Stimulated activated CD8-positive, alpha-beta memory T cell treated with anti-CD3 and anti-CD28 coated beads, Interleukin-7, amount 100 ng/mL, for 48 hours (primary cell): ENCODE measurements around the gene LIN7B.
"Not testable (repeated sequence)": the region's sequence is repeated elsewhere in the genome, so short reads cannot be mapped to it uniquely, and the experiment has no call there.

ENCODE experiments used
- DNase-seq, 2 donors: peaks; one replicate each; pipeline ENCODE4 v3.0.0-alpha.2; 2020; ENCODE audit warnings: low read depth in 1 of 2; ENCODE audit errors: extremely low read depth in 1 of 2

LIN7B gene

DNA sequence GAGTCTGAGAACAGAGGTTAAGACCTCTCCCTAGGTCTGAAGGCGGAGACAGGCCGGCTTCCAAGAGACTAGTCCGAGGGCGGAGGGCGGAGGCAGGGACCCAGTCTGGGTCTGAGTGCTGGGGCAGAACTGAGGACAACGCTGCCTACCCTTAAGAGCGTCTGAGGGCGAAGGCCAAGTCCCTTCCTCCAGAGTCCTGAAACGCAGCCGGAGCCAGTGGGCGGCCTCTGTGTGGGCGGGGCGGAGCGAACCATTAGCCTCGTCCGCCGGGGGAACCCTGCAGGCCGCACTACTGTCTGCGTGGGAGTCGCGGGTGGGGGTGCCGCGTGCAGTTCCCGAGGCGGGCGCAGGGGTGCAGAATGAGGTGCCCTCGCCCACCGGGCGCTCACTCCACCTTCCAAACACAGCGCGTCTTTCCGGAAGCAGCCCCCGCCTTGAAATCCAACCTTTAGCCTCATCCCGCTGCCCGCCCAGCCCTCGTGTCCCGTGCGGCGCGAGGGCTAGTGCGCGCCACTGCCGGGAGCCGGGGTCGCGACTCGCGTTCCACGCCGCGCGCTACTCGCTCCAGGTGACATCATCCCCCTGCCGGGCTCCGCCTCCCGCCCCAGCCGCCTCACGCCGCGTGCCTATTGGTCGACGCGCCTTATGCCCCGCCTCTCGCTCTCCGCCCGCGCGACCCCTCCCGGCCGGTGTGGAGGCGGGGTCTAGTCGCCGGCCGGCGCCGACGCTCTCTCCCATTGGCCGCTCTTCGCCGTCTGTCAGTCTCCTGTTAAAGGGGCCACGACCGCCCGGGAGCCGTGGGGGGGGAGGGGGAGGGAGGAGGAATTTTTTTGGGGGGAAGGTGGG is 4.6 kb downstream of the LIN7B start, which contains the start of gene C19orf73:
C19orf73 (minus strand) TSS at position 579 of the 846 bp plus-strand sequence; CDS start at position 458, 121 bp downstream.
- peak; percentile 87 to 92 for DNase-seq

- DNase-seq: no peak
Observed at GRCh38 chr19:49119411-49120324, 5.5 kb downstream of the LIN7B start, which contains the start of gene PPFIA3. Gene PPFIA3 (plus strand): TSS chr19:49119544. CDS start chr19:49127874, 8,330 bp downstream.

GRCh38 chr19:49120325-49120683 is 6.1 kb downstream of the LIN7B start:
- DNase-seq: no peak

DNA sequence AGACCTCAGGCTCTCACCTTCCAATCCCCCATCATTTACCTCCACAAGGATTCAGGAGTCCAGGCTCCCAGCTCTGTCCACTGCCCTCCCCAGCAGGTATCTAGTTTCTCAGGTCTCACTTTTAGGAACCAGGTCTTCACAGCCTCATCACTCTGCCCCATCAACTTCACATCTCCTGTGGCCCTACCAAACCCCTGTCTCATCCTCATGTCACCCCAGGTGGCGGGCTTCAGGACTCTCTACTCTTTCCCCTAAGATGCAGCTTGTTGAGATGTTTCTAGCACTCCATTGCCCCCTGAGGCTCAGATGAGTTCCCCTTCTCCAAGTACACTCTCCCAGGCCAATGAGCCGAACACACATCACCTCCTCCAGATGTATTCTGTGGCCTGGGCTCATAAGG is 6.7 kb downstream of the LIN7B start:
- DNase-seq: no peak

GRCh38 chr19:49121841-49122240 is 7.7 kb downstream of the LIN7B start:
- DNase-seq: not testable (repeated sequence)

DNA sequence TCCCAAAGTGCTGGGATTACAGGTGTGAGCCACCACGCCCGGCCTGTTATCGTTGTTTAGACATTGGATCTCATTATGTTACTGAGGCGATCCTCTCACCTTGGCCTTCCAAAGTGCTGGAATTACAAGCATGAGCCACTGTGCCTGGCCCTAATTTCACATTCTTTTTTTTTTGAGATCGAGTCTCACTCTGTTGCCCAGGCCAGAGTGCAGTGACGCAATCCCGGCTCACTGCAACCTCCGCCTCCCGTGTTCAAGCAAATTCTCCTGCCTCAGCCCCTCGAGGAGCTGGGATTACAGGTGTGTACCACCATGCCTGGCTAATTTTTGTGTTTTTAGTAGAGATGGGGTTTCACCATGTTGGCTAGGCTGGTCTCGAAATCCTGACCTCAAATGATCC is 9.1 kb downstream of the LIN7B start:
- DNase-seq: not testable (repeated sequence)

- no peak for DNase-seq
Observed at GRCh38 chr19:49125025-49125731, 11.0 kb downstream of the LIN7B start.

DNA sequence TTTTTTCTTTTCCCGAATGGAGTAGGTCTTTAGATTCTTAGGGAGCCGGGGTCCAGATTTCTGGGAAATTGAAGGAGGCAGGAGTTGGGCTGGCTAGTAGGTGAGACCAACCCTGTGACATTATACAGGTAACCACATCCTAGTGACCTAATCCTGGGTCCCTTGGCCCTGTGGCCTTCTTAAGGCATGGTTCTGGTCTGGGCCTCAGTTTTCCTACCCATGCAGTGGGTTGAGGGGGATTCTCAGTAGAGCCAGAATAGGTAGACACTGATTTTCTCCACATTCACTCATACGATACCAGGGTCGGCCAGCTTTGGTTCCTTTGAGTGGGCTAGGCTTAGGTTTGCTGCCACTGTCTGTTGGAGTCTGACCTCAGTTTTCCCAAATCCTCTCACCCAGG is 12.4 kb downstream of the LIN7B start:
- no peak for DNase-seq

- not testable (repeated sequence) for DNase-seq
Observed at GRCh38 chr19:49127225-49127624, 13.1 kb downstream of the LIN7B start.

GRCh38 chr19:49127674-49128544 is 13.7 kb downstream of the LIN7B start:
- peak; percentile 87 to 89 for DNase-seq

DNA sequence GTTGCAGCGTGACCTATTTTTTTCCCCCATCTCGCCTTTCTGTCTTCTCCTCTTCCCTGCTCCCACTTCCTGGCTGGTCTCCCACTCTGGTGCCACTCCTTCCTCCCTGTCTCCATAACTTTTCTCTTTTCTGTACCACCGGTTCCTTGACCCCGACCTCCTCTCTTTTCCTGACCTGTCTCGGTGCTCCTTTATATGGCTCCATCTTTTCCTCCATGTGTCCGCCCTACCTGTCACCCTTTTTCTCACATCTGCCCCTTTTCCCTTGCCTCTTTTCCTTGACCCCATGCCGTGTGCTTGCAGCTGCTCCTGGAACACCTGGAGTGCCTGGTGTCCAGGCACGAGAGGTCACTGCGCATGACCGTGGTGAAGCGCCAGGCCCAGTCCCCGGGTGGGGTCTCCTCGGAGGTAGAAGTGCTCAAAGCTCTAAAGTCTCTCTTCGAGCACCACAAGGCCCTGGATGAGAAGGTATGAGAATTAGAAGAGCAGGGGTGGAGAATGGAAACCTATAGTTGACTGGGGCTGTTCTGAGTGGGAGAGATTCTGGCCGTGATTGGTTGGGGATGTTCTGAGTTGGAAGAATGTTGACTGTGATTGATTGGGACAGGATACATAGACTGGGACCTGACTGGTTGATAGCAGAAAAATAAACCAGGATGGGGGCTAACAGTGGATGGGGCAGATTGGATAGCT is 14.5 kb downstream of the LIN7B start:
- DNase-seq: no peak

DNA sequence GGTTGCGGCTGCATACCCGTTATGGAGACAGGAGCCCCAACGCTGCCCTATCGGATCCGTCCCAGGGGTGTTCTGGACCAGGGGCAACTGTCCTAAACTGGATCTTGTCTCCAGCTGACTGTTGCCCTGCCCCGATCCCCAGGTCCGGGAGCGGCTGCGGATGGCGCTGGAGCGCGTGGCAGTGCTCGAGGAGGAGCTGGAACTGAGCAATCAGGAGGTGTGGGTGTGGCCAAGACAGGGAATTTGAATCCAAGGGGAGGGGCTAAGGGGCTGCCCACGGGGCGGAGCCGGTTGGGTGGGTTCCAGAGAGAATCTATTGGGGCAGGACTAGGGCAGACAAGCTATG is 15.0 kb downstream of the LIN7B start:
- no peak for DNase-seq

- DNase-seq: no peak
Observed at GRCh38 chr19:49130325-49130724, 16.2 kb downstream of the LIN7B start.

DNA sequence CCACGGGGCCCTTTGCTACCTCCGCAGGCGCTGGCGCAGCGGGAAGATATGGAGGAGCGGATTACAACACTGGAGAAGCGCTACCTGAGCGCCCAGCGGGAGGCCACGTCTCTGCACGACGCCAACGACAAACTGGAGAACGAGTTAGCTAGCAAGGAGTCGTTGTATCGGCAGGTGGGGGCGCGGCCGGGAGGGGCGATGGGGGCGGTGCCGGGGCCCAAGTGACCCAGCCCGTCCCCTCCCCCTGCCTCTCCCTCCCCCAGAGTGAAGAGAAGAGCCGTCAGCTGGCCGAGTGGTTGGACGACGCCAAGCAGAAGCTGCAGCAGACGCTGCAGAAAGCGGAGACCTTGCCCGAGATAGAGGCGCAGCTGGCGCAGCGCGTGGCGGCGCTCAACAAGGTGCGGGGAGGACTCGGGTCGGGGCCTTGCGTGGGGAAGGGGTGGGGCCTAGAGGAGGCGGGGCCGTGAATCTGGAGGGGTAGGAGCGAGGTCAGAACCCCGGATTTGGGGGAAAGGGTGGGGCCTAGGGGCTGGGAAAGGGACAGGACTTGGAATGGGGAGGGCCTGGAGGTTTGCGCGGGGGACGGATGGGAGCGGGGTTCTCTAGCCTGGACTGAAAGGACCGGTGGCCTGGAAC is 18.9 kb downstream of the LIN7B start:
- no peak for DNase-seq

DNA sequence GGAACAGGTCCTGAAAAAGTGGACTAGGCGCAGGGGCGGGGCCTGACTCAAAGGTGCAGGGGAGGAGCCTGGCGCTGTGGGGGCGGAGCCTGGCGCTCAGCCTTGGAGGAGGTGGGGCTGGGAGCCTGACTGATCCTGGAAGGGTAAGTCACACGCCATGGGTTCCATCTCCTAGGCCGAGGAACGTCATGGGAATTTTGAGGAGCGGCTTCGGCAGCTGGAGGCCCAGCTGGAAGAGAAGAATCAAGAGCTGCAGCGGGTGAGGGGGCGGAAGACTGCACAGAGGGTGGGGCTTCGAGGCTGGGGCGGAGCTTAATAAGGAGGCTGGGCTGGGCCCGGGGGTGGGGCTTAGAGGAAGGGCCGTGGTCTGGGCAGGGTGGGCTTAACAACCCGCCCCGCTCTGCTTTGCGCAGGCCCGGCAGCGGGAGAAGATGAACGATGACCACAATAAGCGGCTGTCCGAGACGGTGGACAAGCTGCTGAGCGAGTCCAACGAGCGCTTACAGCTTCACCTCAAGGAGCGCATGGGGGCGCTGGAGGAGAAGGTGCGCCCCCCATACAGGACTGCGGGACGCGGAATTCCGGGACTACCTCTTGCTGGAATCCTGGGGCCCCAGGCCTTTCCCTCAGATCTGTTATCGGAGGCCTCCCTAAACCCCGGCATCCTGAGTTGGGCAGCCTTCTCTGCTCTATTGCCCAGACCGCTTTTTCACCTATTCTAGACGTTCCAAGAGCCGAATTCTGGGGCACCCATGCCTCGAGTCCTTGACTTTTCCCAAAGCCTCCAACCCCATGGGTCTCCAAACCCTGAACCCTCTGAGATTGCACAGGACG is 19.7 kb downstream of the LIN7B start:
- DNase-seq: no peak

DNA sequence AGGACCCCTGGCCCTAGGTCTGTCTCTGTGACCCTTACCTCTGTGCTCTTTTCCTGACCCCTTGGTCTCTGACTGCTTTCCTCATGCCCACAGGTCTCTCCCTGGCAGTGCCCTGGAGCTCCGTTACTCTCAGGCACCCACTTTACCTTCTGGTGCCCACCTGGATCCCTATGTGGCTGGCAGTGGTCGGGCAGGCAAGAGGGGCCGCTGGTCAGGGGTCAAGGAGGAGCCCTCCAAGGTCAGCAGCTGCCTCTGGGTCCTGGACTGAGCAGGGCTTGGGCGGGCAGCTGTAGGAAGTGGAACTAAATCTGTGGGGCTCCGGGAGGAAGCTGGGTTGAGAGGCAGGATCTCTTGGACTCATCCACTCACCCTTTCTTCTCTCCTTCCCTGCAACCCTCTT is 21.5 kb downstream of the LIN7B start:
- no peak for DNase-seq

GRCh38 chr19:49136771-49137171 is 22.6 kb downstream of the LIN7B start:
- no peak for DNase-seq

DNA sequence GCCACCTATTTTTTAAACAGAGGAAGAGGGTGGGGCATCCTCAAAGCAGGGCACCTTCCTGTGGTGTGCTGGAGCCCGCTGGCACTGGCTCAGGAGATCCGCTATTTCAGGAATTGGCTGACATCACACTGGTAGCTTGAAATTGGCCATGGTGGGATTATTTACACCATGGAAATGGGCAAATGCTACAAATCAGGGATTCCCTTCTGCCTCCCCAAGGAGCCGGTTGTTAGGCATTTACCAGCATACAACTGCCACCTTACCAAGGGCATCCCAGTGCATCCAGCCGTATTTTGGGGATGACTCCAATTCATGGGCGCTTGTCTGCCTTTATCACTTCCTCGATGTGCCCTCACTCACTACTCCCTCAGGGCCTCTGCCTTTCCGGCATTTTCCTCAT is 26.8 kb downstream of the LIN7B start:
- no peak for DNase-seq
